HCT116 (cell line): ENCODE data around the gene PSEN2. TPM values are rescaled to one million over a fixed set of nuclear protein-coding genes. Genes with fewer than 3 reads are reported as not detected.

ENCODE experiments used
- ATAC-seq: fragments of 200-7000 bp; cut with Tn5 transposase; 2 replicates; pipeline ENCODE4 v1.9.1; 2020; ENCODE audit warnings: mild to moderate bottlenecking, moderate library complexity
- BruUV-seq: library from RNA; stranded (reverse); fragments of 400-500 nt; replicated peaks from 2 replicates; lab custom pipeline; 2021; lab: Mats Ljungman, UMichigan
- CTCF ChIA-PET: fragments of 300-600 bp; sonication (Branson Sonifier 250); formaldehyde crosslinking; loops from one replicate; lab custom pipeline; 2021; ENCODE audit warnings: antibody characterized with exemption; lab: Charles Lee
- POLR2A ChIA-PET: fragments of 300-600, 350-600 bp; sonication (Branson Sonifier 250); formaldehyde crosslinking; loops from one replicate; lab custom pipeline; 2021; ENCODE audit warnings: antibody characterized with exemption; lab: Charles Lee
- RAD21 ChIA-PET, 2 experiments: fragments of 300-600 bp; sonication (Branson Sonifier 250); formaldehyde crosslinking; loops; one replicate each; lab custom pipeline; 2023; ENCODE audit warnings: low total read pairs in 2 of 2; ENCODE audit not compliant: uncharacterized antibody in 2 of 2, unreplicated experiment in 2 of 2, low non-redundant PET in 1 of 2; lab: Charles Lee
- DNase-seq: peaks from one replicate; pipeline ENCODE4 v3.0.0-alpha.2; 2010; ENCODE audit warnings: low read depth, low spot score
- H2AFZ ChIP-seq: fragments of 200-600 bp; shearing (Covaris generic), sonication (generic); 2 replicates; pipeline ENCODE4 v1.6.1; 2017; ENCODE audit warnings: low read depth, mixed run types, mixed read lengths, antibody characterized with exemption, low read length; ENCODE audit not compliant: poor library complexity, severe bottlenecking
- H3K27ac ChIP-seq: 2 replicates; pipeline ENCODE4 v1.5.1; 2012; ENCODE audit warnings: low read depth, low read length
- H3K27me3 ChIP-seq: fragments of 200-600 bp; sonication (generic); 2 replicates; pipeline ENCODE4 v1.6.1; 2016; ENCODE audit warnings: mixed run types, low read length, mixed read lengths; ENCODE audit not compliant: insufficient read depth
- H3K36me3 ChIP-seq, 2 experiments: fragments of 200-500 bp in 1 of 2; fragments of 200-600 bp in 1 of 2; sonication (Bioruptor generic) in 1 of 2; sonication (generic) in 1 of 2; 2 replicates each; pipeline versions ENCODE4 v1.5.1 to v1.6.1; 2014 to 2016; ENCODE audit warnings: low read length in 2 of 2, inconsistent platforms in 1 of 2, mixed read lengths in 1 of 2, mixed run types in 1 of 2; ENCODE audit not compliant: insufficient read depth in 2 of 2, control insufficient read depth in 1 of 2
- H3K4me1 ChIP-seq, 2 experiments: fragments of 200-600 bp in 1 of 2; sonication (generic) in 1 of 2; 2 replicates each; pipeline versions ENCODE4 v1.5.1 to v1.6.1; 2012 to 2017; ENCODE audit warnings: low read length in 2 of 2, inconsistent platforms in 1 of 2, mild to moderate bottlenecking in 1 of 2, mixed read lengths in 1 of 2, mixed run types in 1 of 2, moderate library complexity in 1 of 2; ENCODE audit not compliant: insufficient read depth in 2 of 2, control insufficient read depth in 1 of 2
- H3K4me2 ChIP-seq: fragments of 200-600 bp; sonication (generic); 2 replicates; pipeline ENCODE4 v1.6.1; 2017; ENCODE audit warnings: mixed run types, low read length, mixed read lengths
- H3K4me3 ChIP-seq, 2 experiments: fragments of 200-600 bp in 1 of 2; sonication (generic) in 1 of 2; replicated peaks in 1 of 2; 2 replicates each; pipeline ENCODE4 v1.5.1; 2011 to 2016; ENCODE audit warnings: low read length in 2 of 2, control low read depth in 1 of 2, low read depth in 1 of 2, mild to moderate bottlenecking in 1 of 2, mixed read lengths in 1 of 2, mixed run types in 1 of 2
- H3K79me2 ChIP-seq: fragments of 200-600 bp; sonication (generic); 2 replicates; pipeline ENCODE4 v1.6.1; 2017; ENCODE audit warnings: mild to moderate bottlenecking, mixed run types, low read length, moderate library complexity, mixed read lengths; ENCODE audit not compliant: insufficient read depth
- H3K9ac ChIP-seq: fragments of 200-600 bp; sonication (generic); 2 replicates; pipeline ENCODE4 v1.6.1; 2016; ENCODE audit warnings: low read length, mixed read lengths
- H3K9me2 ChIP-seq: fragments of 200-600 bp; sonication (generic), shearing (Covaris generic); 2 replicates; pipeline ENCODE4 v1.6.1; 2017; ENCODE audit warnings: mixed run types, mild to moderate bottlenecking, moderate library complexity; ENCODE audit not compliant: insufficient read depth
- H3K9me3 ChIP-seq, 2 experiments: fragments of 200-500 bp in 1 of 2; fragments of 200-600 bp in 1 of 2; sonication (Bioruptor generic) in 1 of 2; sonication (generic) in 1 of 2; 2 replicates each; pipeline ENCODE4 v1.6.1; 2014 to 2017; ENCODE audit warnings: low read length in 2 of 2, mixed read lengths in 2 of 2, inconsistent platforms in 1 of 2, low read depth in 1 of 2, mild to moderate bottlenecking in 1 of 2, mixed run types in 1 of 2, moderate library complexity in 1 of 2; ENCODE audit not compliant: control insufficient read depth in 1 of 2, insufficient read depth in 1 of 2
- H4K20me1 ChIP-seq: fragments of 200-600 bp; sonication (generic), shearing (Covaris generic); 2 replicates; pipeline ENCODE4 v1.6.1; 2017; ENCODE audit warnings: mixed run types, mild to moderate bottlenecking, moderate library complexity; ENCODE audit not compliant: insufficient read depth
- ATF3 ChIP-seq: IDR thresholded peaks from 2 replicates; pipeline ENCODE4 v1.6.1; 2012
- CEBPB ChIP-seq: IDR thresholded peaks from 2 replicates; pipeline ENCODE4 v1.6.1; 2012; ENCODE audit warnings: low read depth
- CTCF ChIP-seq, 3 experiments: fragments of 200-600 bp in 1 of 3; sonication (generic) in 1 of 3; IDR thresholded peaks in 2 of 3; conservative IDR thresholded peaks in 1 of 3; 2 replicates each; pipeline ENCODE4 v1.5.1; 2012 to 2017; ENCODE audit warnings: low read depth in 2 of 3, low read length in 2 of 3, antibody characterized with exemption in 1 of 3, borderline replicate concordance in 1 of 3, control low read depth in 1 of 3, mild to moderate bottlenecking in 1 of 3, mixed read lengths in 1 of 3, mixed run types in 1 of 3, moderate library complexity in 1 of 3; ENCODE audit not compliant: insufficient read depth in 1 of 3
- EZH2phosphoT487 ChIP-seq: fragments of 200-600 bp; IDR thresholded peaks from 2 replicates; pipeline ENCODE4 v1.6.1; 2018; ENCODE audit warnings: antibody characterized with exemption, borderline replicate concordance
- FOSL1 ChIP-seq: IDR thresholded peaks from 2 replicates; pipeline ENCODE4 v1.6.1; 2012; ENCODE audit warnings: low read depth
- POLR2AphosphoS5 ChIP-seq: IDR thresholded peaks from 2 replicates; pipeline ENCODE4 v1.6.1; 2011; ENCODE audit warnings: mild to moderate bottlenecking, low read depth, low read length, moderate library complexity
- RAD21 ChIP-seq: IDR thresholded peaks from 2 replicates; pipeline ENCODE4 v1.6.1; 2012; ENCODE audit warnings: low read depth, mild to moderate bottlenecking
- REST ChIP-seq: IDR thresholded peaks from 2 replicates; pipeline ENCODE4 v1.6.1; 2012; ENCODE audit warnings: low read depth
- SIN3A ChIP-seq: IDR thresholded peaks from 2 replicates; pipeline ENCODE4 v1.6.1; 2012; ENCODE audit warnings: low read depth
- SRF ChIP-seq: IDR thresholded peaks from 2 replicates; pipeline ENCODE4 v1.6.1; 2012; ENCODE audit warnings: low read depth
- TCF7L2 ChIP-seq: IDR thresholded peaks from 2 replicates; pipeline ENCODE4 v1.7.0; 2011; ENCODE audit warnings: borderline replicate concordance, inconsistent platforms; ENCODE audit not compliant: insufficient read depth, insufficient read length; ENCODE audit errors: extremely low read depth
- YY1 ChIP-seq: IDR thresholded peaks from 2 replicates; pipeline ENCODE4 v1.6.1; 2011; ENCODE audit warnings: low read length, low read depth, moderate library complexity, mild to moderate bottlenecking; ENCODE audit not compliant: insufficient replicate concordance; ENCODE audit errors: extremely low read depth
- ZBTB33 ChIP-seq: IDR thresholded peaks from 2 replicates; pipeline ENCODE4 v1.6.1; 2011; ENCODE audit warnings: mild to moderate bottlenecking, low read length, moderate library complexity; ENCODE audit not compliant: insufficient replicate concordance; ENCODE audit errors: extremely low read depth
- ZFX ChIP-seq: fragments of 450-650 bp; IDR thresholded peaks from 2 replicates; pipeline ENCODE4 v1.6.1; 2017
- intact Hi-C: fragments of 100-400 bp; cut with micrococcal nuclease; formaldehyde crosslinking; loops from 2 replicates; pipeline ENCODE4 v1.10.0; 2022
- total RNA-seq: library from RNA; stranded (reverse); gene quantifications from one replicate; pipeline ENCODE4 v1.2.1, GENCODE V29; 2021; ENCODE audit not compliant: unreplicated experiment

Gene PSEN2
- total RNA-seq, 1 experiment from 2014 or later = 28.5 TPM

GRCh38 chr1:226895644-226896043 lies 25.2 kb downstream of the PSEN2 start (continued):
- TF ChIP-seq REST (no peak), ZFX (no peak), YY1 (no peak)
- TF ChIP-seq, all 23 proteins: peak for 0

GRCh38 chr1:226898246-226898645 lies 27.8 kb downstream of the PSEN2 start:
- ChIA-PET RAD21 (no interaction called here), POLR2A (no interaction called here), CTCF (no interaction called here)
- no peaks in the 10 kb centered on the region for H3K27me3 ChIP-seq
- no peak overlapping the region for H3K9ac ChIP-seq
- H3K9me2 ChIP-seq = no peaks in the 10 kb centered on the region
- no peak for TF ChIP-seq CEBPB
- no peak for TF ChIP-seq SRF
- no peak for TF ChIP-seq POLR2AphosphoS5
- no peak for TF ChIP-seq ZFX
- TF ChIP-seq EZH2phosphoT487 = no peak
- no peak for TF ChIP-seq TCF7L2
- TF ChIP-seq FOSL1 = no peak
- no peak for TF ChIP-seq CTCF (IDR thresholded peaks at IDR 0.05 in 2 of 3, conservative IDR thresholded peaks at IDR 0.05 in 1 of 3; ENCODE audit: borderline replicate concordance in 1 of 3, insufficient read depth in 1 of 3, low read depth in 2 of 3, low read length in 2 of 3)
- no peak for TF ChIP-seq ATF3
- TF ChIP-seq RAD21 = no peak
- TF ChIP-seq ZBTB33 = no peak
- TF ChIP-seq SIN3A = no peak
- H4K20me1 ChIP-seq = no peaks in the 10 kb centered on the region
- H3K27ac ChIP-seq = no peak overlapping the region
- no peak overlapping the region for H2AFZ ChIP-seq
- no peak for ATAC-seq
- BruUV-seq = no TSS peak
- H3K4me2 ChIP-seq = no peak overlapping the region
- intact Hi-C loops = no loop called here
- H3K4me3 ChIP-seq = no peak overlapping the region
- H3K4me1 ChIP-seq = no peaks in the 10 kb centered on the region
- peaks cover 0 to 3% of the 10 kb centered on the region in 2 experiments; a peak in 1 of 4 replicates for H3K36me3 ChIP-seq
- no peaks in the 10 kb centered on the region for H3K79me2 ChIP-seq
- H3K9me3 ChIP-seq = no peaks in the 10 kb centered on the region
- DNase-seq = no peak
